Activated CD4-positive, alpha-beta T cell treated with anti-CD3 and anti-CD28 coated beads, Interleukin-2, amount 50 U/mL, for 16 hours (primary cell): Measurements from ENCODE around the gene DOCK7.

ENCODE experiments used
- DNase-seq: peaks from one replicate; pipeline ENCODE4 v3.0.0-alpha.2; 2020

Gene DOCK7

GRCh38 chr1:62516600-62516999, 171.6 kb downstream of the DOCK7 start:
- DNase-seq: no peak

GRCh38 chr1:62514746-62515423, 173.3 kb downstream of the DOCK7 start:
- no peak for DNase-seq

GRCh38 chr1:62513013-62513412, 175.2 kb downstream of the DOCK7 start:
- no peak for DNase-seq

GRCh38 chr1:62509028-62509427, 179.2 kb downstream of the DOCK7 start:
- DNase-seq: no peak

- peak; percentile 16 for DNase-seq
Observed at GRCh38 chr1:62508187-62508758, 179.9 kb downstream of the DOCK7 start.

- DNase-seq: no peak
Observed at GRCh38 chr1:62500210-62500609, 188.0 kb downstream of the DOCK7 start.

- DNase-seq: no peak
Observed at GRCh38 chr1:62494137-62494536, 194.0 kb downstream of the DOCK7 start.

- no peak for DNase-seq
Observed at GRCh38 chr1:62493656-62494055, 194.5 kb downstream of the DOCK7 start.

- no peak for DNase-seq
Observed at GRCh38 chr1:62492521-62492920, 195.7 kb downstream of the DOCK7 start.

- no peak for DNase-seq
Observed at GRCh38 chr1:62487956-62488355, 200.2 kb downstream of the DOCK7 start.

- DNase-seq: no peak
Observed at GRCh38 chr1:62484824-62485468, 203.2 kb downstream of the DOCK7 start.

GRCh38 chr1:62481681-62482080, 206.5 kb downstream of the DOCK7 start:
- no peak for DNase-seq

- no peak for DNase-seq
Observed at GRCh38 chr1:62476525-62477219, 211.5 kb downstream of the DOCK7 start.

- DNase-seq: no peak
Observed at GRCh38 chr1:62467092-62467491, 221.1 kb downstream of the DOCK7 start.

- peak; percentile 21 for DNase-seq
Observed at GRCh38 chr1:62462370-62462769, 225.8 kb downstream of the DOCK7 start.

- no peak for DNase-seq
Observed at GRCh38 chr1:62457955-62458354, 230.2 kb downstream of the DOCK7 start.

GRCh38 chr1:62452951-62453350, 235.2 kb downstream of the DOCK7 start:
- DNase-seq: no peak

- peak; percentile 20 for DNase-seq
Observed at GRCh38 chr1:62450301-62450700, 237.9 kb downstream of the DOCK7 start.

- DNase-seq: peak; percentile 44
Observed at GRCh38 chr1:62448221-62448933, 239.8 kb downstream of the DOCK7 start.

- DNase-seq: no peak
Observed at GRCh38 chr1:62444701-62445100, 243.5 kb downstream of the DOCK7 start.

GRCh38 chr1:62439652-62440371, 248.4 kb downstream of the DOCK7 start:
- DNase-seq: peak; percentile 49

GRCh38 chr1:62438163-62438562, 250.0 kb downstream of the DOCK7 start:
- peak; percentile 9 for DNase-seq
